HCT116 (cell line): ENCODE data around the gene S100PBP.

Source experiments
- CEBPB ChIP-seq: IDR thresholded peaks from 2 replicates; pipeline ENCODE4 v1.6.1; 2012; ENCODE audit warnings: low read depth
- ELF1 ChIP-seq: IDR thresholded peaks from 2 replicates; pipeline ENCODE4 v1.6.1; 2012; ENCODE audit warnings: low read depth, borderline replicate concordance
- EZH2 ChIP-seq: fragments of 200-600 bp; sonication (generic); IDR thresholded peaks from 2 replicates; pipeline ENCODE4 v1.6.1; 2017; ENCODE audit warnings: antibody characterized with exemption, mixed run types
- POLR2A ChIP-seq: IDR thresholded peaks from 2 replicates; pipeline ENCODE4 v1.7.0; 2011; ENCODE audit warnings: borderline replicate concordance; ENCODE audit not compliant: insufficient read depth, insufficient read length; ENCODE audit errors: extremely low read depth
- POLR2AphosphoS5 ChIP-seq: IDR thresholded peaks from 2 replicates; pipeline ENCODE4 v1.6.1; 2011; ENCODE audit warnings: mild to moderate bottlenecking, low read depth, low read length, moderate library complexity
- SRF ChIP-seq: IDR thresholded peaks from 2 replicates; pipeline ENCODE4 v1.6.1; 2012; ENCODE audit warnings: low read depth
- YY1 ChIP-seq: IDR thresholded peaks from 2 replicates; pipeline ENCODE4 v1.6.1; 2011; ENCODE audit warnings: low read length, low read depth, moderate library complexity, mild to moderate bottlenecking; ENCODE audit not compliant: insufficient replicate concordance; ENCODE audit errors: extremely low read depth
- ZNF274 ChIP-seq: fragments of 200-500 bp; sonication (Bioruptor generic); IDR thresholded peaks from 2 replicates; pipeline ENCODE4 v1.6.1; 2014; ENCODE audit warnings: mild to moderate bottlenecking, low read depth, low read length, inconsistent platforms
- TF ChIP-seq, protein P1 (sequence below), 3 experiments: fragments of 200-600 bp in 1 of 3; sonication (generic) in 1 of 3; IDR thresholded peaks in 2 of 3; conservative IDR thresholded peaks in 1 of 3; 2 replicates each; pipeline ENCODE4 v1.5.1; 2012 to 2017; ENCODE audit warnings: low read depth in 2 of 3, low read length in 2 of 3, antibody characterized with exemption in 1 of 3, borderline replicate concordance in 1 of 3, control low read depth in 1 of 3, mild to moderate bottlenecking in 1 of 3, mixed read lengths in 1 of 3, mixed run types in 1 of 3, moderate library complexity in 1 of 3; ENCODE audit not compliant: insufficient read depth in 1 of 3
- TF ChIP-seq, protein P2 (sequence below): IDR thresholded peaks from 2 replicates; pipeline ENCODE4 v1.6.1; 2012
- TF ChIP-seq, protein P3 (sequence below): IDR thresholded peaks from 2 replicates; pipeline ENCODE4 v1.6.1; 2012; ENCODE audit warnings: low read depth

DNA sequence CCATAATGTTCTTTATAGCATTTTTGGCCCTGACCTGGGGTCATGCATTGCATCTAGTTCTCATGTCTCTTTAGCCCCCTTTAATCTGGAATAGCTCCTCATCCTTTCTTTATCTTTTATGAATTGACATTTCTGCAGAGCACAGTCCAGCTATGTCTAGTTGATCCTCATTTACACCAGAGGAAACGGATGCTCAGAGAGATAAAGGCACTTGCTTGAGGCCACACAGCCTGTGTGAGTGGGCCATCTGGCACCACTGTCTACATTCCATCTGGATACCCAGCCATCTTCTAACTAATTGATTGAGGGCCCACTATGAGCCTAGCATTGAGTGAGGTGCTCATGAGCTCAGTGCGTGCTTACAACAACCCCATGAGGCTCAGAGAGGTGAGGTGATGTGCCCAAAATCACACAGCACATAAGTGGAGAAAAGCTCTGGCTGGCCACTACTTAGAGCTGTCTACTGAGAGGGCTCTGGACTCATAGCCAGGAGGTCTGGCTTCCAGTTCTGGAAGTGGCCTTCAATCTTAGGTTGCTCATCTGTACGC lies 72.4 kb downstream of the S100PBP start:
- TF ChIP-seq CEBPB, result no peak
- TF ChIP-seq, protein P1, sequence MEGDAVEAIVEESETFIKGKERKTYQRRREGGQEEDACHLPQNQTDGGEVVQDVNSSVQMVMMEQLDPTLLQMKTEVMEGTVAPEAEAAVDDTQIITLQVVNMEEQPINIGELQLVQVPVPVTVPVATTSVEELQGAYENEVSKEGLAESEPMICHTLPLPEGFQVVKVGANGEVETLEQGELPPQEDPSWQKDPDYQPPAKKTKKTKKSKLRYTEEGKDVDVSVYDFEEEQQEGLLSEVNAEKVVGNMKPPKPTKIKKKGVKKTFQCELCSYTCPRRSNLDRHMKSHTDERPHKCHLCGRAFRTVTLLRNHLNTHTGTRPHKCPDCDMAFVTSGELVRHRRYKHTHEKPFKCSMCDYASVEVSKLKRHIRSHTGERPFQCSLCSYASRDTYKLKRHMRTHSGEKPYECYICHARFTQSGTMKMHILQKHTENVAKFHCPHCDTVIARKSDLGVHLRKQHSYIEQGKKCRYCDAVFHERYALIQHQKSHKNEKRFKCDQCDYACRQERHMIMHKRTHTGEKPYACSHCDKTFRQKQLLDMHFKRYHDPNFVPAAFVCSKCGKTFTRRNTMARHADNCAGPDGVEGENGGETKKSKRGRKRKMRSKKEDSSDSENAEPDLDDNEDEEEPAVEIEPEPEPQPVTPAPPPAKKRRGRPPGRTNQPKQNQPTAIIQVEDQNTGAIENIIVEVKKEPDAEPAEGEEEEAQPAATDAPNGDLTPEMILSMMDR (IDR thresholded peaks at IDR 0.05 in 2 of 3, conservative IDR thresholded peaks at IDR 0.05 in 1 of 3; ENCODE audit: borderline replicate concordance in 1 of 3, insufficient read depth in 1 of 3, low read depth in 2 of 3, low read length in 2 of 3), result no peak
- no peak for TF ChIP-seq POLR2AphosphoS5
- no peak for TF ChIP-seq POLR2A
- TF ChIP-seq YY1, result no peak
- TF ChIP-seq, protein P2, sequence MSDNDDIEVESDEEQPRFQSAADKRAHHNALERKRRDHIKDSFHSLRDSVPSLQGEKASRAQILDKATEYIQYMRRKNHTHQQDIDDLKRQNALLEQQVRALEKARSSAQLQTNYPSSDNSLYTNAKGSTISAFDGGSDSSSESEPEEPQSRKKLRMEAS, result no peak
- no peak for TF ChIP-seq SRF
- TF ChIP-seq EZH2, result no peak
- TF ChIP-seq, protein P3, sequence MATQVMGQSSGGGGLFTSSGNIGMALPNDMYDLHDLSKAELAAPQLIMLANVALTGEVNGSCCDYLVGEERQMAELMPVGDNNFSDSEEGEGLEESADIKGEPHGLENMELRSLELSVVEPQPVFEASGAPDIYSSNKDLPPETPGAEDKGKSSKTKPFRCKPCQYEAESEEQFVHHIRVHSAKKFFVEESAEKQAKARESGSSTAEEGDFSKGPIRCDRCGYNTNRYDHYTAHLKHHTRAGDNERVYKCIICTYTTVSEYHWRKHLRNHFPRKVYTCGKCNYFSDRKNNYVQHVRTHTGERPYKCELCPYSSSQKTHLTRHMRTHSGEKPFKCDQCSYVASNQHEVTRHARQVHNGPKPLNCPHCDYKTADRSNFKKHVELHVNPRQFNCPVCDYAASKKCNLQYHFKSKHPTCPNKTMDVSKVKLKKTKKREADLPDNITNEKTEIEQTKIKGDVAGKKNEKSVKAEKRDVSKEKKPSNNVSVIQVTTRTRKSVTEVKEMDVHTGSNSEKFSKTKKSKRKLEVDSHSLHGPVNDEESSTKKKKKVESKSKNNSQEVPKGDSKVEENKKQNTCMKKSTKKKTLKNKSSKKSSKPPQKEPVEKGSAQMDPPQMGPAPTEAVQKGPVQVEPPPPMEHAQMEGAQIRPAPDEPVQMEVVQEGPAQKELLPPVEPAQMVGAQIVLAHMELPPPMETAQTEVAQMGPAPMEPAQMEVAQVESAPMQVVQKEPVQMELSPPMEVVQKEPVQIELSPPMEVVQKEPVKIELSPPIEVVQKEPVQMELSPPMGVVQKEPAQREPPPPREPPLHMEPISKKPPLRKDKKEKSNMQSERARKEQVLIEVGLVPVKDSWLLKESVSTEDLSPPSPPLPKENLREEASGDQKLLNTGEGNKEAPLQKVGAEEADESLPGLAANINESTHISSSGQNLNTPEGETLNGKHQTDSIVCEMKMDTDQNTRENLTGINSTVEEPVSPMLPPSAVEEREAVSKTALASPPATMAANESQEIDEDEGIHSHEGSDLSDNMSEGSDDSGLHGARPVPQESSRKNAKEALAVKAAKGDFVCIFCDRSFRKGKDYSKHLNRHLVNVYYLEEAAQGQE, result no peak
- TF ChIP-seq ZNF274, result no peak
- no peak for TF ChIP-seq ELF1
